PC-3 (cell line): ENCODE measurements around the gene CKAP4. TPM values are rescaled to one million over a fixed set of nuclear protein-coding genes. Genes with fewer than 3 reads are reported as not detected.

Experiments used
- ATAC-seq: fragments of 200-7000 bp; cut with Tn5 transposase; 2 replicates; pipeline ENCODE4 v1.9.1; 2020; ENCODE audit warnings: mild to moderate bottlenecking, moderate library complexity
- BruUV-seq: library from RNA; stranded (reverse); fragments of 400-500 nt; replicated peaks from 2 replicates; lab custom pipeline; 2021; lab: Mats Ljungman, UMichigan
- CTCF ChIA-PET: fragments of 300-600 bp; sonication (Branson Sonifier 250); formaldehyde crosslinking; loops from one replicate; lab custom pipeline; 2022; ENCODE audit warnings: antibody characterized with exemption; lab: Charles Lee
- POLR2A ChIA-PET: fragments of 300-600 bp; sonication (Branson Sonifier 250); formaldehyde crosslinking; loops from one replicate; lab custom pipeline; 2022; ENCODE audit warnings: antibody characterized with exemption; ENCODE audit not compliant: unreplicated experiment; lab: Charles Lee
- DNase-seq: peaks from one replicate; pipeline ENCODE4 v3.0.0-alpha.2; 2015
- H2AFZ ChIP-seq: fragments of 300-600 bp; sonication (generic); 2 replicates; pipeline ENCODE4 v1.6.0; 2016; ENCODE audit warnings: antibody characterized with exemption, low read length
- H3F3A ChIP-seq: fragments of 300-600 bp; sonication (generic); one replicate; pipeline ENCODE4 v1.6.0; 2017; ENCODE audit warnings: antibody characterized with exemption, low read length, control low read depth, mild to moderate bottlenecking; ENCODE audit not compliant: unreplicated experiment
- H3K27ac ChIP-seq: fragments of 300-600 bp; sonication (generic); 2 replicates; pipeline ENCODE4 v1.5.1; 2016; ENCODE audit warnings: mild to moderate bottlenecking, low read length
- H3K27me3 ChIP-seq: fragments of 300-600 bp; sonication (generic); 2 replicates; pipeline ENCODE4 v1.6.1; 2016; ENCODE audit warnings: low read length, mixed read lengths
- H3K36me3 ChIP-seq: fragments of 300-600 bp; sonication (generic); 2 replicates; pipeline ENCODE4 v1.6.1; 2016; ENCODE audit warnings: low read depth, mixed run types, low read length, mixed read lengths
- H3K4me1 ChIP-seq: fragments of 300-600 bp; sonication (generic); 2 replicates; pipeline ENCODE4 v1.5.1; 2016; ENCODE audit warnings: low read length; ENCODE audit not compliant: insufficient read depth
- H3K4me2 ChIP-seq: fragments of 300-600 bp; sonication (generic); 2 replicates; pipeline ENCODE4 v1.6.0; 2016; ENCODE audit warnings: low read length
- H3K4me3 ChIP-seq: fragments of 300-600 bp; sonication (generic); 2 replicates; pipeline ENCODE4 v1.5.1; 2016; ENCODE audit warnings: mild to moderate bottlenecking, low read length, mixed read lengths
- H3K79me2 ChIP-seq: fragments of 300-600 bp; sonication (generic); 2 replicates; pipeline ENCODE4 v1.6.1; 2017; ENCODE audit warnings: low read length, mixed read lengths
- H3K9ac ChIP-seq: fragments of 300-600 bp; sonication (generic); 2 replicates; pipeline ENCODE4 v1.6.0; 2016; ENCODE audit warnings: mild to moderate bottlenecking, low read length
- H3K9me2 ChIP-seq: fragments of 300-600 bp; sonication (generic); replicated peaks from 2 replicates; pipeline ENCODE4 v1.6.1; 2016; ENCODE audit warnings: mixed run types, low read length, mixed read lengths
- H3K9me3 ChIP-seq: fragments of 300-600 bp; sonication (generic); 2 replicates; pipeline ENCODE4 v1.6.1; 2016; ENCODE audit warnings: low read length, mixed read lengths
- H4K20me1 ChIP-seq: fragments of 300-600 bp; sonication (generic); 2 replicates; pipeline ENCODE4 v1.6.1; 2016; ENCODE audit warnings: low read length, mixed read lengths
- EZH2 ChIP-seq: fragments of 300-600 bp; sonication (generic); IDR thresholded peaks from one replicate; pipeline ENCODE4 v1.6.1; 2017; ENCODE audit warnings: antibody characterized with exemption, mild to moderate bottlenecking, low read length; ENCODE audit not compliant: unreplicated experiment
- EZH2phosphoT487 ChIP-seq: fragments of 300-600 bp; sonication (generic); IDR thresholded peaks from 2 replicates; pipeline ENCODE4 v1.6.1; 2018; ENCODE audit warnings: mild to moderate bottlenecking, antibody characterized with exemption, low read length, borderline replicate concordance
- intact Hi-C: fragments of 100-400 bp; cut with micrococcal nuclease; formaldehyde crosslinking; loops from 2 replicates; pipeline ENCODE4 v1.9.0; 2023
- total RNA-seq: library from RNA; depleted of rRNA; stranded (reverse); fragments of >200 nt; gene quantifications from 2 replicates; pipeline ENCODE4 v1.2.3, GENCODE V29; 2014
- TF ChIP-seq, protein P1 (sequence below): fragments of 300-600 bp; sonication (generic); conservative IDR thresholded peaks from 2 replicates; pipeline ENCODE4 v1.5.1; 2017; ENCODE audit warnings: antibody characterized with exemption, low read depth, mild to moderate bottlenecking, low read length

The CKAP4 gene
- total RNA-seq, 1 experiment from 2014 or later: 76.3 TPM

- intact Hi-C loops: loop anchor here (1.0 to 5.0 kb wide), 5 partner anchors 18 to 112 kb away; partner anchors contain the start of genes POLR3B and TCP11L2
- ChIA-PET CTCF (interaction anchor here (0.6 kb wide), 1 partner anchor 37 kb away, joined by 3 read pairs; no protein-coding TSS in a partner anchor), POLR2A (no interaction called here)
- Histone ChIP-seq H3K27ac (peak overlapping the region; percentile 93), H3K79me2 (peaks cover 55% of the 10 kb centered on the region), H2AFZ (peak overlapping the region; percentile 58), H3K36me3 (peaks cover 19% of the 10 kb centered on the region; the same call in 1 of the 2 replicates), H3K9ac (peak overlapping the region; percentile 85), H3K9me2 (no peaks in the 10 kb centered on the region), H3K4me1 (peaks cover 24% of the 10 kb centered on the region), H3F3A (no peaks in the 10 kb centered on the region), H3K27me3 (no peaks in the 10 kb centered on the region), H4K20me1 (peaks cover 12% of the 10 kb centered on the region), H3K4me3 (peak overlapping the region; percentile 73), H3K9me3 (no peaks in the 10 kb centered on the region), H3K4me2 (peak overlapping the region; percentile 81)
- TF ChIP-seq, protein P1, sequence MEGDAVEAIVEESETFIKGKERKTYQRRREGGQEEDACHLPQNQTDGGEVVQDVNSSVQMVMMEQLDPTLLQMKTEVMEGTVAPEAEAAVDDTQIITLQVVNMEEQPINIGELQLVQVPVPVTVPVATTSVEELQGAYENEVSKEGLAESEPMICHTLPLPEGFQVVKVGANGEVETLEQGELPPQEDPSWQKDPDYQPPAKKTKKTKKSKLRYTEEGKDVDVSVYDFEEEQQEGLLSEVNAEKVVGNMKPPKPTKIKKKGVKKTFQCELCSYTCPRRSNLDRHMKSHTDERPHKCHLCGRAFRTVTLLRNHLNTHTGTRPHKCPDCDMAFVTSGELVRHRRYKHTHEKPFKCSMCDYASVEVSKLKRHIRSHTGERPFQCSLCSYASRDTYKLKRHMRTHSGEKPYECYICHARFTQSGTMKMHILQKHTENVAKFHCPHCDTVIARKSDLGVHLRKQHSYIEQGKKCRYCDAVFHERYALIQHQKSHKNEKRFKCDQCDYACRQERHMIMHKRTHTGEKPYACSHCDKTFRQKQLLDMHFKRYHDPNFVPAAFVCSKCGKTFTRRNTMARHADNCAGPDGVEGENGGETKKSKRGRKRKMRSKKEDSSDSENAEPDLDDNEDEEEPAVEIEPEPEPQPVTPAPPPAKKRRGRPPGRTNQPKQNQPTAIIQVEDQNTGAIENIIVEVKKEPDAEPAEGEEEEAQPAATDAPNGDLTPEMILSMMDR: no peak
- TF ChIP-seq EZH2phosphoT487 (no peak), EZH2 (no peak)
- ATAC-seq: peak; percentile 7
- no TSS peak for BruUV-seq
- peak; percentile 78 for DNase-seq
Measured at GRCh38 chr12:106245767-106246166, 2.1 kb downstream of the CKAP4 start.

DNA sequence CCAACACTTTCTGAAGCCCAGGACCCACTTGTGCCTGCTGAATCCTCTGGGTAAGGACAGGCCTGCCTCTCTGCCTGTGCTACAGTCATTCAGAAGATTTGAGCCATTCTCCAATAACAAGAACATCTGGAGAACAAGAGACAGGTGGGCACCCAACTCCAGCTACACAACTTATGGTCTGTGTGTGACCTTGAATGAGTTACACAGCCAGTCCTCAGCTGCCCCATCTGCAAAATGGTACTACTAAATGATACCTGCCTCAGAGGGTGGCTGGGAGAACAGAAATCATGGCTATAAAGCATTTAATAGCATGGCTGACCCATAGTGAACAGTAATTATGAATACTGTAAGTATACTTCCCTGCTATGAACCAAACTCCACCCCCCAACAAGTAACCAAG lies 4.2 kb downstream of the CKAP4 start:
- DNase-seq (no peak), ATAC-seq (no peak)
- Histone ChIP-seq H3K27ac (no peak overlapping the region), H3K9me2 (no peaks in the 10 kb centered on the region), H3K4me3 (no peak overlapping the region), H3K27me3 (no peaks in the 10 kb centered on the region), H2AFZ (no peak overlapping the region), H3K9ac (no peak overlapping the region), H3K4me1 (peaks cover 17% of the 10 kb centered on the region), H4K20me1 (peaks cover 12% of the 10 kb centered on the region), H3K4me2 (no peak overlapping the region), H3F3A (no peaks in the 10 kb centered on the region), H3K36me3 (peaks cover 38% of the 10 kb centered on the region; the same call in 1 of the 2 replicates), H3K9me3 (no peaks in the 10 kb centered on the region), H3K79me2 (peaks cover 64% of the 10 kb centered on the region)
- intact Hi-C loops: no loop called here
- CTCF ChIA-PET: no interaction called here
- no TSS peak for BruUV-seq
- POLR2A ChIA-PET: no interaction called here
- TF ChIP-seq EZH2: no peak
- no peak for TF ChIP-seq EZH2phosphoT487
- TF ChIP-seq, protein P1: no peak

DNA sequence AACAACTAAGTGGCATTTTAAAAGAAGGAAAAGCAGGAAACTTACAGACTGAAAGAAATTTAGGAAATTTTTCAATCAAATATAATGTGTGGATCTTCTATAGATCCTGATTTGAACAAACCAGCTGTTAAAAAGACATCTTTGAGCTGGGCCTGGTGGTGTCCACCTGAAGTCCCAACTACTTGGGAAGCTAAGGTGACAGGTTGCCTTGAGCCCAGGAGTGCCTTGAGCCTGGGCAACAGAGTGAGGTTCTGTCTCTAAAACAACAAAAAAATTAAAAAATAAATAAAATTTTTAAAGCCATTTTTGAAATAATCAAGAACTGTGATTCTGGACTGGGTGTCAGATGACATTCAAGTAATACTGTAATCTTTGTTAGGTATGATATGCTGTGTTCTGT lies 7.0 kb downstream of the CKAP4 start:
- intact Hi-C loops: no loop called here

More for the DNA sequence above, 7.0 kb downstream of the CKAP4 start:
- Histone ChIP-seq H3K4me2 (no peak overlapping the region), H3K9me3 (no peaks in the 10 kb centered on the region), H3F3A (no peaks in the 10 kb centered on the region), H3K36me3 (peaks cover 45% of the 10 kb centered on the region; the same call in 1 of the 2 replicates), H3K4me3 (no peak overlapping the region), H2AFZ (no peak overlapping the region), H3K79me2 (peaks cover 52% of the 10 kb centered on the region), H3K27ac (no peak overlapping the region), H3K27me3 (no peaks in the 10 kb centered on the region), H4K20me1 (peaks cover 12% of the 10 kb centered on the region), H3K9me2 (no peaks in the 10 kb centered on the region), H3K4me1 (peaks cover 11% of the 10 kb centered on the region), H3K9ac (no peak overlapping the region)
- ATAC-seq (no peak), DNase-seq (no peak)
- TF ChIP-seq, protein P1: no peak
- no peak for TF ChIP-seq EZH2phosphoT487
- TF ChIP-seq EZH2: no peak
- BruUV-seq: no TSS peak
- CTCF ChIA-PET: no interaction called here
- POLR2A ChIA-PET: no interaction called here
